Spinal cord (tissue), 10 donors: Measurements from ENCODE around the gene KHK. TPM values are rescaled to one million over a fixed set of nuclear protein-coding genes. Genes with fewer than 3 reads are reported as not detected.

Source experiments
- DNase-seq, 6 donors: peaks; one replicate each; pipeline versions ENCODE4 v3.0.0 to v3.0.0-alpha.2; 2013 to 2015; ENCODE audit warnings: low spot score in 6 of 6, low read depth in 4 of 6
- H3K27ac ChIP-seq: one replicate; pipeline ENCODE4 v1.5.1; 2013; ENCODE audit warnings: low read depth, low read length, control low read depth
- H3K27me3 ChIP-seq: one replicate; pipeline ENCODE4 v1.6.1; 2013; ENCODE audit warnings: low read length; ENCODE audit not compliant: control insufficient read depth, insufficient read depth
- H3K36me3 ChIP-seq: one replicate; pipeline ENCODE4 v1.6.1; 2013; ENCODE audit warnings: low read length; ENCODE audit not compliant: control insufficient read depth, insufficient read depth
- H3K4me1 ChIP-seq: one replicate; pipeline ENCODE4 v1.6.1; 2013; ENCODE audit warnings: low read length; ENCODE audit not compliant: control insufficient read depth, insufficient read depth
- H3K4me3 ChIP-seq: one replicate; pipeline ENCODE4 v1.5.1; 2013; ENCODE audit warnings: low read depth, low read length, control low read depth
- H3K9me3 ChIP-seq: one replicate; pipeline ENCODE4 v1.6.1; 2013; ENCODE audit warnings: low read length; ENCODE audit not compliant: control insufficient read depth, insufficient read depth
- WGBS: methylation state at CpG from one replicate; pipeline ENCODE4 v1.1.5; 2013; ENCODE audit warnings: missing lambda C conversion rate; ENCODE audit not compliant: insufficient coverage; 5-methylcytosine and 5-hydroxymethylcytosine counted together
- polyA plus RNA-seq, 2 donors: library from polyadenylated mRNA; unstranded; fragments of 120-200 nt; gene quantifications; one replicate each; pipeline ENCODE4 v1.2.1, GENCODE V29; 2013; ENCODE audit not compliant: insufficient read length in 2 of 2
- total RNA-seq, 2 donors: library from RNA; depleted of rRNA in 1 of 2; stranded (reverse); fragments of 120-200 nt in 1 of 2; fragments of >200 nt in 1 of 2; gene quantifications; one replicate each; pipeline versions ENCODE4 v1.2.3 to v1.2.4, GENCODE V29; 2013 to 2014
- donor health status: healthy.

The KHK gene
- total and polyA plus RNA-seq, 4 donors: 4.1 to 19.1 (median 11.5) TPM

DNA sequence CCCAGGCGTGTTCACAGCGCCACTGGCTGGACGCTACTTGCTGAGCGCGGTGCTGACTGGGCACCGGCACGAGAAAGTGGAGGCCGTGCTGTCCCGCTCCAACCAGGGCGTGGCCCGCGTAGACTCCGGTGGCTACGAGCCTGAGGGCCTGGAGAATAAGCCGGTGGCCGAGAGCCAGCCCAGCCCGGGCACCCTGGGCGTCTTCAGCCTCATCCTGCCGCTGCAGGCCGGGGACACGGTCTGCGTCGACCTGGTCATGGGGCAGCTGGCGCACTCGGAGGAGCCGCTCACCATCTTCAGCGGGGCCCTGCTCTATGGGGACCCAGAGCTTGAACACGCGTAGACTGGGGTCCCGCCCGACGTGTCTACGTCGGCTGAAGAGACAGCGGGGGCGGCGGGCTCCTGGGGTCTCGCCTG, 891 bp upstream of the KHK start:
- H3K27me3 ChIP-seq: no peaks in the 10 kb centered on the region
- no peaks in the 10 kb centered on the region for H3K9me3 ChIP-seq
- DNase-seq: peak in 2 of 6 donors; percentile 63 to 71
- 1% methylated on average over 38 of the region's 38 CpGs for WGBS
- H3K4me3 ChIP-seq: peak overlapping the region; percentile 61
- peaks cover 43% of the 10 kb centered on the region for H3K4me1 ChIP-seq
- H3K27ac ChIP-seq: peak overlapping the region; percentile 86
- H3K36me3 ChIP-seq: peaks cover 19% of the 10 kb centered on the region

GRCh38 chr2:27086090-27086723, 365 bp upstream of the KHK start:
- peaks cover 19% of the 10 kb centered on the region for H3K36me3 ChIP-seq
- peak overlapping the region; percentile 61 for H3K4me3 ChIP-seq
- H3K4me1 ChIP-seq: peaks cover 37% of the 10 kb centered on the region
- H3K27me3 ChIP-seq: no peaks in the 10 kb centered on the region
- WGBS: under 1% methylated on average over 81 of the region's 81 CpGs
- peak overlapping the region; percentile 86 for H3K27ac ChIP-seq
- no peaks in the 10 kb centered on the region for H3K9me3 ChIP-seq
- DNase-seq: peak; percentile 77 to 98 (median 93)

GRCh38 chr2:27087823-27088410, 1.3 kb downstream of the KHK start:
- H3K4me1 ChIP-seq: peaks cover 31% of the 10 kb centered on the region
- no peaks in the 10 kb centered on the region for H3K9me3 ChIP-seq
- WGBS: 87% methylated on average over 3 of the region's 5 CpGs
- no peaks in the 10 kb centered on the region for H3K27me3 ChIP-seq
- no peak for DNase-seq
- H3K4me3 ChIP-seq: no peak overlapping the region
- no peak overlapping the region for H3K27ac ChIP-seq
- H3K36me3 ChIP-seq: peaks cover 16% of the 10 kb centered on the region

DNA sequence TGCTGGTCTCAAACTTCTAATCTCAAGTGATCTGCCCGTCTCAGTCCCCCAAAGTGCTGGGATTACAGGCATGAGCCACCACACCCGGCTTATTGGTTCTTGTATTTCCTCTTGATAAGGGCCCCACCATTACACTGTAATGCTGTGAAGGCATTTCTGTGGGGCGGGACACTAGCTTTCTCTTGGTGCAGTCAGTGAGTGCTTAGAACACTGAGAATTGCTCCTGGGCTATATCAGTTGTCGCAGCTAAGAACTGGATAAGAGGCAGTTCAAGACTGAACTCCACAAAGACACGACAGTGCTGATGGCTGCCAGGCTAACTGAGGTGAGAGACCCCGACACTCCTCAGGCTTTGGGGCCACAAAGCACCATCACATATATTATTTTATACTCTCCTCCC, 2.1 kb downstream of the KHK start:
- Histone ChIP-seq H3K27me3 (no peaks in the 10 kb centered on the region), H3K27ac (no peak overlapping the region), H3K4me3 (no peak overlapping the region), H3K4me1 (peaks cover 31% of the 10 kb centered on the region), H3K9me3 (no peaks in the 10 kb centered on the region), H3K36me3 (peaks cover 10% of the 10 kb centered on the region)
- DNase-seq: no peak
- WGBS: 84% methylated on average over 5 of the region's 6 CpGs

DNA sequence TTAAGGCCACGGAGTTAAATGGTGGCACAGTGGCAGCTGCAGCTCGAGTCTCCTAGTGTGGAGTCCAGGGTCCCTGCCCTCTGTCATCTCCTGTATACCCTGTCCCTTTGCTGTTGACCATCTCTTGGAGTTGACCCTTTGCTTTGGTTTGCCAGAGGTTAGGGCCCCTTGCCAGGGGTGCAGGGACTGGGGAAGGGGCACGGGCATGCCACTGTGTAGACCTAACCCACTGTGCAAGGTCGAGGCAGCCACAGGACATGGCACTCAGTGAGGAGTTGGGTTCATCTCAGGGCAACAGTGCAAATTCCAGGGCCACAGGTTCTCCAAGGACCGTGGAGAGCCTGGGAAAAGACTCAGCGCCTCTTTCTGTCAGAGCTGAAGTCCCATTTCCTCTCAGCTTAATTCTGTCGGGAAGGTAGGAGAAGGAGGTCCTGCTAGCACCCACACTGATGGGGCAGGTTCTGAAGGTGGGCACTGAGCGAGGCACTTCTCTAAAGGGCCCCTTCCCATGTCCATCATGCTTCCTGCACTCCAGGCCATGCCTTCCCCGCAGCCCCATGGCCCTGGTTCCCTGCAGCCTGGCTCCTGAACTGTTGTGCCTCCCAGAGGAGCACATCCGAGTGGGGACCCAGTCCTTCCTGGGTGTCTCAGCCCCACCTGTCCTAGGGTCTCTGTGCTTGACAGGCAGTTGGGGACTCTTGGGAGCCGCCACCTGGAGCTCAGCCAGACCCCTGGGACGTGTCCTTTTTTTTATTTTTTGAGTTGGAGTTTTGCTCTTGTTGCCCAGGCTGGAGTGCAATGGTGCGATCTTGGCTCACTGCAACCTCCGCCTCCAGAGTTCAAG, 2.8 kb downstream of the KHK start:
- peaks cover 31% of the 10 kb centered on the region for H3K4me1 ChIP-seq
- H3K36me3 ChIP-seq: peaks cover 8% of the 10 kb centered on the region
- no peaks in the 10 kb centered on the region for H3K9me3 ChIP-seq
- H3K4me3 ChIP-seq: no peak overlapping the region
- H3K27me3 ChIP-seq: no peaks in the 10 kb centered on the region
- 91% methylated on average over 12 of the region's 14 CpGs for WGBS
- H3K27ac ChIP-seq: no peak overlapping the region
- no peak for DNase-seq

- WGBS: 74% methylated on average over 25 of the region's 25 CpGs
- H3K4me1 ChIP-seq: peaks cover 30% of the 10 kb centered on the region
- H3K36me3 ChIP-seq: peaks cover 13% of the 10 kb centered on the region
- no peak overlapping the region for H3K27ac ChIP-seq
- no peak overlapping the region for H3K4me3 ChIP-seq
- no peaks in the 10 kb centered on the region for H3K9me3 ChIP-seq
- DNase-seq: no peak
- H3K27me3 ChIP-seq: no peaks in the 10 kb centered on the region
Observed at GRCh38 chr2:27091746-27092695, 5.4 kb downstream of the KHK start.

GRCh38 chr2:27092696-27093429, 6.3 kb downstream of the KHK start:
- no peaks in the 10 kb centered on the region for H3K27me3 ChIP-seq
- no peak overlapping the region for H3K27ac ChIP-seq
- no peak for DNase-seq
- peaks cover 26% of the 10 kb centered on the region for H3K4me1 ChIP-seq
- WGBS: 76% methylated on average over 10 of the region's 10 CpGs
- H3K4me3 ChIP-seq: no peak overlapping the region
- no peaks in the 10 kb centered on the region for H3K9me3 ChIP-seq
- peaks cover 17% of the 10 kb centered on the region for H3K36me3 ChIP-seq

GRCh38 chr2:27093430-27094352, 7.1 kb downstream of the KHK start:
- WGBS: 83% methylated on average over 4 of the region's 6 CpGs
- Histone ChIP-seq H3K27ac (no peak overlapping the region), H3K4me1 (peaks cover 26% of the 10 kb centered on the region)

More at GRCh38 chr2:27093430-27094352, 7.1 kb downstream of the KHK start:
- Histone ChIP-seq H3K36me3 (peaks cover 17% of the 10 kb centered on the region), H3K9me3 (no peaks in the 10 kb centered on the region), H3K27me3 (no peaks in the 10 kb centered on the region), H3K4me3 (no peak overlapping the region)
- no peak for DNase-seq
